GM18507 (cell line): ENCODE data around the gene OSER1.
"Not testable (repeated sequence)": the region's sequence is repeated elsewhere in the genome, so short reads cannot be mapped to it uniquely, and the experiment has no call there.

ENCODE experiments used
- DNase-seq: peaks from one replicate; pipeline ENCODE4 v3.0.0; 2011; ENCODE audit warnings: low read depth; ENCODE audit not compliant: insufficient read length; ENCODE audit errors: extremely low spot score
- FAIRE-seq: peaks from 2 replicates; lab custom pipeline; 2011; peaks lifted over from hg19 to GRCh38; lab: Jason Lieb, UNC

OSER1 gene

GRCh38 chr20:44204832-44205215 is 5.7 kb downstream of the OSER1 start:
- no peak for FAIRE-seq

GRCh38 chr20:44204156-44204831 is 6.3 kb downstream of the OSER1 start:
- FAIRE-seq (no peak), DNase-seq (no peak)

More at GRCh38 chr20:44204832-44205215, 5.7 kb downstream of the OSER1 start:
- no peak for DNase-seq

GRCh38 chr20:44203161-44203560 is 7.4 kb downstream of the OSER1 start:
- DNase-seq (no peak), FAIRE-seq (no peak)

GRCh38 chr20:44200983-44201382 is 9.6 kb downstream of the OSER1 start:
- no peak for FAIRE-seq

GRCh38 chr20:44200371-44200770 is 10.2 kb downstream of the OSER1 start:
- no peak for FAIRE-seq
- DNase-seq: no peak

More at GRCh38 chr20:44200983-44201382, 9.6 kb downstream of the OSER1 start:
- no peak for DNase-seq

- DNase-seq: no peak
- FAIRE-seq: no peak
Measured at GRCh38 chr20:44199877-44200276, 10.7 kb downstream of the OSER1 start.

GRCh38 chr20:44198872-44199271 is 11.7 kb downstream of the OSER1 start:
- FAIRE-seq: no peak
- no peak for DNase-seq

- DNase-seq (no peak), FAIRE-seq (no peak)
Measured at GRCh38 chr20:44196271-44196670, 14.3 kb downstream of the OSER1 start.

- FAIRE-seq (no peak), DNase-seq (no peak)
Measured at GRCh38 chr20:44195605-44196004, 15.0 kb downstream of the OSER1 start.

- DNase-seq (no peak), FAIRE-seq (no peak)
Measured at GRCh38 chr20:44193801-44194200, 16.8 kb downstream of the OSER1 start.

GRCh38 chr20:44191640-44192039 is 18.9 kb downstream of the OSER1 start:
- FAIRE-seq, DNase-seq: not testable (repeated sequence)

GRCh38 chr20:44190197-44190852 is 20.2 kb downstream of the OSER1 start:
- FAIRE-seq (peak; percentile 67), DNase-seq (peak; percentile 40)

- FAIRE-seq: no peak
Measured at GRCh38 chr20:44188752-44189151, 21.8 kb downstream of the OSER1 start.

GRCh38 chr20:44187772-44188709 is 22.5 kb downstream of the OSER1 start:
- DNase-seq (no peak), FAIRE-seq (no peak)

More at GRCh38 chr20:44188752-44189151, 21.8 kb downstream of the OSER1 start:
- DNase-seq: no peak

- no peak for DNase-seq
- no peak for FAIRE-seq
Measured at GRCh38 chr20:44187054-44187771, 23.4 kb downstream of the OSER1 start, which contains the start of gene JPH2. Gene JPH2 (minus strand): TSS chr20:44187188. CDS start chr20:44186705, 483 bp downstream.

GRCh38 chr20:44186674-44187053 is 23.9 kb downstream of the OSER1 start:
- DNase-seq: no peak
- no peak for FAIRE-seq

GRCh38 chr20:44186201-44186600 is 24.4 kb downstream of the OSER1 start:
- no peak for FAIRE-seq
- no peak for DNase-seq

GRCh38 chr20:44185574-44185973 is 25.0 kb downstream of the OSER1 start:
- FAIRE-seq (no peak), DNase-seq (no peak)

- FAIRE-seq: no peak
- no peak for DNase-seq
Measured at GRCh38 chr20:44183282-44183681, 27.3 kb downstream of the OSER1 start.
